HuH-7.5 (cell line): ENCODE data around the gene TMEM205.
A peak's percentile ranks its signal among the peaks of the same experiment; 100 is the strongest.
"Not testable (repeated sequence)": the region's sequence is repeated elsewhere in the genome, so short reads cannot be mapped to it uniquely, and the experiment has no call there.

ENCODE experiments used
- DNase-seq: peaks from one replicate; pipeline ENCODE4 v3.0.0; 2011; ENCODE audit warnings: low spot score

Gene TMEM205

DNA sequence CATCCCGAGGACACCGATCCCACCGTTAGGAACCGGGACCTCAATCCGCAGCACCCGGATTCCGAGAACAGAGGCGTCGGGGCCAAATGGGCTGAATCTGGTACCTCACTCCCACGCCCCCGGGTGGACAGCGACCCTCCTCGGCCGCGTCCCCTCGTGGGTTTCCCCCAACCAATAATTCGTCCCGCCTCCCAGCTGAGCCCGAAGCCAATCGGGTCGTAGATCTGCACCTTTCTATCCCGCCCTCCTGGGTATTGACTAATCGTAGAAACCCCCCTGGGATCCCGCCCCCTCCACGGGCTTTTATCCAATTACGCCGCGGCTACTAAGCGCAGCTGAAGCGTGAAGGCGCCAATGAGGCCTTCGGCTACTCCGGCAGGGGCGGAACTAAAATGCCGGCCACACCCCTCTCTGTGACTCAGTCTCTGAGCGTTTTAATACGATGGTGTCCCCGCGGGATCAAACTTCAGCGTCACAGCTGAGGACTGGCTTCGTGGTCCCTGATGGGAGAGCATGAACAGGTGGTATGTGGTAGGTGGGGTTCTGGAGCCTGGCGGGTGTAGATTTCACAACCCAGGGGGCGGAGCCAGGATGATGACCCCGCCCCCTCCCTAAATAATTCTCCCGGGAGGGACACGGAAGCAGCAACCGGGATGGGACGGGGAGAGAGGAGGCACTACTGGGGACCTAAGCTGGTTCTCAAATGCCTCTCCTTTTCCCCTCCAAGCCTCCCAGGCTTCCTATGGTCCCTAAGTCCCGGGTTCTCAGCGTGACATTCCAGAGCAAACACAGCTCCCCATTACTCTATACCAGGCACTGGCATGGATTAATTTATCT, at the start of gene TMEM205, which contains the start of gene CCDC159:
TSS of gene TMEM205 (minus strand) at position 165 of the 837 bp plus-strand sequence. CDS start 649 bp downstream, outside the sequence.
TSS of gene CCDC159 (plus strand) at position 416 of the 837 bp plus-strand sequence. CDS start at position 504, 88 bp downstream.
- peak; percentile 97 for DNase-seq

DNA sequence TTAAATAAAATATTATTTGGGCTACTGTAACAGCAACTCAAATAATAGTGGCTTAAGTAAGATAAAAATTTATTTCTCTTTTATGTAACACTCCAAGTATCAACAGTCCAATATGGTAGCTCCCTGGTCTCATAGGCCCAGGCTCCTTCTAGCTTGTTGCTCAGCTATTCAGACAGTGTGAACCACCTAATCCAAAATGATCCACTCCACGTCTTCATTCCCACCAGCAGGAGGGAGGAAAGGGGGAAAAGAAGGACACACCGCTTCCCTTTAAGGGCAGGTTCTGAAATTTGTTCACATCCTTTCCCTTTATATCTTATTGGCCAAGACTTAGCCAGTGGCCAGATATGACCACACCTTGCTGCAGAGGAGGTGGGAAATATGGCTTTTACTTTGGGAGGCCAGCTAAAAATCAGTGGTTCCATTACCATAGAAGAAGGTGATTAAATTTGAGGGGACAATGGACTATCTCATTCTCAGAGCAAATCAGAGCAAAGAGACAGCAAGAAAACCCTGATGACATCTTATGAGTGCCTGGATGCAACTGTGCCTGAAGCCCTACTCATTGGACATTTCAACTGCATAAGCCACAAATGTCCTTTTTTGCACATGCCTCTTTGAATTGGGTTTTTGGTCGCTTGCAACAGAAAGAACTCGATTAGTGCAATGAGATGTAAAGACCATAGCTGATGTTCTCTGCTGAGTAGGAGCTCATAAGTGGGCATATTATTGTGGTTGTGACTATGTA, 45.0 kb upstream of the TMEM205 start:
- DNase-seq, result no peak

DNA sequence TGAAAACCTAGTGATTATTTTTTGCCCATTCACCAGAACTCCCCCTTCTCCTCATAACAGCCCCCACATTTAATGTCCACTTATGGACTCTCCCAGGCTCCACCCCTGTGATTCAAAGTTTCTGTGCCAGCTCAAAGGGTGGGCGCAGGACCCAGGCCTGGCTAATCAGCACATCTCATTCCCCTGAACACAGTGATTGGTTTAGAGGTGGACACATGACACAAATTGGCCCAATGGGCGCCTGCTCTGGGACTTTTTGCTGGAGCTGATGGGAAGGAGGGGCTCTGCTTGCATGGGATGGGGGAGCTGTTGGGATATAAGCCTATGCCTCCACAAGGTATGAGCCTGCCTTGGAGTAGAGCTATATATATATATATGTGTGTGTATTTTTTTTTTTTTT, 44.3 kb upstream of the TMEM205 start:
- DNase-seq, result no peak

DNA sequence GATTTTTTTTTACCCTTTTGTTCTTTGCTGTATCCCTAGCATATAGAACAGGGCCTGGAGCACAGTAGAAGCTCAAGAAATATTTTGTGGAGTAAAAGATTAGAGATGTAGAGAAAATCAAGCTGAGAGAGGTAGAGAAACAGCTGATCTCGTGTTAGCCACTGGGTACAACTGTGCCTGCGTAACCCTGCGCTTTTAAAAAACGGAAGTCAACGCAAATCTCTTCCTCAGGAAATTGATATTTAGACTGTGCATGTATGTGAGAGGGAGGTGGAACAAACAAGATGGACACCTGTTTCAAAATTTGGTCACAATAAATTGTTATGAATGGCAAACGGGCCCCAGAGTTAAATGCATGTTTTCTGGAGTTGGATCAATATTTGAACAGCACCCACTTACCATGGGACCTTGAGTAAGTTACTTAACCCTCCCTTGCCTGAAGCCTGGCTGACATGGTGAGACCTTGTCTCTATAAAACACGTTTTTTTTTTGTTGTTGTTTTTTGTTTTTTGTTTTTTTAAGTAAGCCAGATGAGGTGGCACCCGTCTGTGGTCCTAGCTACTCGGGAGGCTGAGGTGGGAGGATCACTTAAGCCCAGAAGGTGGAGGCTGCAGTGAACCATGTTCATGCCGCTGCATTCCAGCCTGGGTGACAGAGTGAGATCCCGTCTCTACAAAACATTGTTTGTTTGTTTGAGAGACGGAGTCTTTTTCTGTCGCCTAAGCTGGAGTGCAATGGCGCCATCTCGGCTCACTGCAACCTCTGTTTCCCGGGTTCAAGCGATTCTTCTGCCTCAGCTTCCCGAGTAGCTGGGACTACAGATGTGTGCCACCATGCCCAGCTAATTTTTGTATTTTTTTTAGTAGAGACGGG, 41.3 kb upstream of the TMEM205 start:
- no peak for DNase-seq

DNA sequence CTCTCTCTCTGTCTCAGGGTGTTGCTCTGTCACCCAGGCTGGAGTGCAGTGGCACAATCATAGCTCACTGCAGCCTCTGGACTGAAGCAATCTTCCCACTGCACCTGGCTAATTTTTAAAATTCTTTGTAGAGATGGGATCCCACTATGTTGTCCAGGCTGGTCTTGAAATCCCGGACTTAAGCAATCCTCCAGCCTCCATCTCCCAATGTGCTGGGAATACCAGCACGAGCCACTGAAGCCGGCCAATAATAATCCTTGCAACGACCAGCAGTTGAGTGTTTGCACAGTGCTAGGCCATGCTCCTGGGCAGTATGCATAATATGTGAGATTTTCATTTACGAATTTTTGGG, 38.7 kb upstream of the TMEM205 start:
- DNase-seq, result no peak

DNA sequence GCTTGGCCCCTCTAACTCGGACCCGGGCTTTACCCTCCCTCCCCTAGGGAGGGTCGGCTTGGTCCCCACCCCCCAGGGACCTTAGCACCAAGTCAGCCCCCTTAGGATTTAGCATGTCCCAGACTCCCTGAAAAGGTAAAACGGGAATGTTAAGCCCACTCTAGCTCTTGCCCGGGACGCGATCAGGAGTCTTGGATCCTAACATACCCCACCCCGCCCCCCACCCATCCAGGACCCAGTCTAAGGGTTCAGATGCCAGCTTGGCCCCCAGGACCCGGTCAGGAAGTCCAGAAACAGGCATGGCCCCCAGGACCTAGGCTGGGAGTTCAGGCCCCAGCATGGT, 37.6 kb upstream of the TMEM205 start:
- no peak for DNase-seq

DNA sequence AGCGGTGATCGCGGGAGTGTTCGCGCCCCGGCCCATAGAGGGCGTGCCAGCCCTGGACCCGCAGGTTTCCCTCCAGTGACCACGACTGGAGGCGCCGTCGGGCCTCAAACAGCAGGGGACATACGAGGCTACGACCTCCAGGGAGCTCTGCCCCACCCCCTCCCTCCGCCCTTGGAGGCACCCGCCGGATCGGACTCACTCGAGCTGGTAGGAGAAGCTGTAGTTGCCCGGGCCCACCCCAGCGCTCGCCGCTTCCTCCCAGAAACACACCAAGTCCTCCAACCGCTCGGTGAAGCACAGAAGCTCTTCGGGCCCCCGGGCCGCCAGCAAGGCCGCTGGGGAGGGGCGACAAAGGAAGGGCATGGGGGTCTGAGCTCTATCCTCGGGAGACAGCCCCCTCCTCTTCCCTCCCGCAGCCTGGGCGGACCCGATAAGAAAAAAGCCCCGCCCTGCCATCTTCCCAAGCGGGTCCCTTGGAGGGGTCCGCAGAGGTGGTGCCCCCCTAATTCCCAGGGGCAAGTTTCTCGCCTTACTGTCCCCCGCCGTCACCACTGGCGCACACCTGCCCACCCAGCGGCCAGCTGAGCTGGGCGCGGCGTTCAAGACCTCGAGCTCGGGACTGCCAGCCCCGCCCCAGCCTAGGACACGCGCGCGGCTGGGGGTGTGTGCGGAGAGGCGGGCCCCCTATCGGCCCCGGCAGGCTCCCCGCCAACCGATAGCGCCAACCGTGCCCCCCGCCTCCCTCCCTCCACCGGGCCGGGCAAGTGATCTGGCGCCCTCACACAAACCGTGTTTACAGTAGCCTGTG, 37.0 kb upstream of the TMEM205 start:
- DNase-seq, result peak; percentile 73

DNA sequence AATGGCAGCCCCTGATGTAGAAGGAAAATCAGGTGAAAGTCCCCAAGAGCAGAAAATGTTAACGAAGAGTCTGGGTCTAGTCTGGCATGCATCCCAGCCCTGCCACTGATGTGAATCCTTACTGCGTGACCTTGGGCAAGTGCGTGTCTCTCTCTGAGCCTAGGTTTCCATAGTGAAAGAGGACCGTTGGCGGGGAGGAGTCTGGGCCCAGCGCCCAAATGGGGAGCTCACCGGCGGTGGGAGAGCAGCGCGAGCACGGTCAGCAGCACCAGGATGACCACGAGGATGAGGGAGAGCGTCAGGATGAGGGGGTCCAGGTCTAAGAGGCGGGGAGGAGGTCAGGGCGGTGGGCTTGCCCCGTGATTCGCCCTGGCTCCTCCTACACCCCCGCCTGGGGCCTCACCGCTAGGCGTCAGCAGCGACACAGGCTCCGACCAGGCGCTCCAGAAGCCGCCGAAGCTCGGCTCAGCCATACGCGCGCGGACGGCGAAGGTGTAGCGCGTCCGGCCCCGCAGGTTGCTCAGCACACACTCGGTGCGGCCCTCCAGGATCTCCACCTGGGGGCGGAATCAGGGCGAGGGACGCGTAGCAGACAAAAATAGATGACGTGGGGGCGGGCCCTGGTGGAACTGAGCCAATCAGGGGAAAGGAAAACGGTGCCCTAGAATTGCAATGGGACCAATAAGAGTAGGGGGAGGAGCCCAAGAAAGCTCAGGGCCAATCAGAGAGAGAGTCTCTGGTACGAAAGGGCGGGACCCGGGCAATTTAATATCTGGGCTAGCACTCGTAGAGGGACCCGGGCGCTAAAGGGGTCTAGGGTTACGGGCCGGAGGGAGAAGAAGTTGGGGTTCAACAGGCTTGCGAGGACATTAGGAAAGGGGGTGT, 34.8 kb upstream of the TMEM205 start:
- peak; percentile 99 for DNase-seq

DNA sequence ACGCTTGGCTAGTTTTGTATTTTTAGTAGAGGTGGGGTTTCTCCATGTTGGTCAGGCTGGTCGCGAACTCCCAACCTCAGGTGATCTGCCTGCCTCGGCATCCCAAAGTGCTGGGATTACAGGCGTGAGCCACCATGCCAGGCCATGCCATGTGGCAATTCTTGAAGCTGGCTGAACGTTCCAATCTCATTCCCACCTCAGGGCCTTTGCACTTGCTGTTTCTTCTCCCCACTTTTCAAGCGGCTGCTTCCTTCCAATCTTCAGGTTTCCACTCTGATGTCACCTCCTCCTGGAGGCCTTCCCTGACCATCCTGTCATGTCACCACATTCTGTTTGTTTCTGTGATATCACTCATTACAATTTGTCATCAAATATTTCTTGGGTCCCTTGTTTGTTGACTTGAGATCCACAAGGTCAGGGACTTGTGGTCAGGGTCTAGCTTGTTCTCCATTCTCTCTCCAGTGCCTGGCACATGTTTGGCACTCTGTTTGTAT, 33.8 kb upstream of the TMEM205 start:
- DNase-seq, result no peak

DNA sequence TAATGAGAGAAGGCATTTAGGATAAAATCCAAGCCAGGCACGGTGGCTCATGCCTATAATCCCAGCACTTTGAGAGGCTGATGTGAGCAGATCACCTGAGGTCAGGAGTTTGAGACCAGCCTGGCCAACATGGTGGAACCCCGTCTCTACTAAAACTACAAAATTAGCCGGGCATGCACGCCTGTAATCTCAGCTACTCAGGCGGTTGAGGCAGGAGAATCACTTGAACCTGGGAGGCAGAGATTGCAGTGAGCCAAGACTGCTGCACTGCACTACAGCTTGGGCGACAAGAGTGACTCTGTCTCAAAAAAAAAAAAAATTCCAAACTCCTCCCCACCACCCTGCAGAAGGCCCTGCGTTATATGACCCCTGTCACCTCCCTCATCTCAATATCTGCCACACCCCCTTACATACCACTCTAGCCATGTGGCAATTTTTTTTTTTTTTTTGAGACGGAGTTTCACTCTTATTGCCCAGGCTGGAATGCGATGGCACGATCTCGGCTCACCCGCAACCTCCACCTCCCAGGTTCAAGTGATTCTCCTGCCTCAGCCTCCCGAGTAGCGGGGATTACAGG, 33.3 kb upstream of the TMEM205 start:
- not testable (repeated sequence) for DNase-seq

DNA sequence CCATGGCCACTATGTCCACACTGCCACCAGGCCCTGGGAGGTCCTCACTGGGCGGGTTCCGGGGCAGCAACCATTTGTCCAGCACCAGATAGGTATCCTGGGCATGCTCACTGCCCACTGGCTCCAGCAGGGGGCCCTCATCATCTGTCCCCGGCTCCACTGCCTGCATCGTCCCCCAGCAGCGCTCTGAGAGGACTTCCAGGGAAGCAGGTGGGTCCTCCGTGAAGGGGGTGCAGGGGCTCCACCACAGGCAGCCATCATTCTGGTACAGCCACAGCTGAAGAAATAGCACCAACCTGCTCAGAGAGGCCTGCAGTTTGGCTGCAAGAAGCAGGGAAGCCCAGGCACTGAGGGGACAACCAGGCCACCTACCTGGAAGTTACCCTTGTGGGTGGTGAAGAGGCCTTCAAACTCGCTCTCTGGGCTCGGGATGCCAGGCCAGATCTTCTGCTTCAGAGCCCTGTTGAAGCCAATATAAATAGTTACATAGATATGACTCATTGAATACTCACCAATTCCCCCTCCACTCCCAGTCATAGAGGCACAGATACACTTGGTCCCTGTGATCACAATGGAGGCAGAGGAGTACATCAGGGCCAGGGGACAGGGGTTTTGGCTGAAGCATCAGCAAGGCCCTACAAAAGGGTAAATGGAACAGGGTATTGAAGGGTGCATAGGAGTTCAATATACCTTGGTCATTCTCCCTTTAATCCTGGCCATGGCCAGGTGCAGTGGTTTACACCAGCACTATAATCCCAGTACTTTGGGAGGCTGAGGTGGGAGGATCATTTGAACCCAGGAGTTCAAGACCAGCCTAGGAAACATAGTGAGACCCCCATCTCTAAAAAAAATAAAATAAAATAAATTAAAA, 32.5 kb upstream of the TMEM205 start:
- peak; percentile 79 for DNase-seq

DNA sequence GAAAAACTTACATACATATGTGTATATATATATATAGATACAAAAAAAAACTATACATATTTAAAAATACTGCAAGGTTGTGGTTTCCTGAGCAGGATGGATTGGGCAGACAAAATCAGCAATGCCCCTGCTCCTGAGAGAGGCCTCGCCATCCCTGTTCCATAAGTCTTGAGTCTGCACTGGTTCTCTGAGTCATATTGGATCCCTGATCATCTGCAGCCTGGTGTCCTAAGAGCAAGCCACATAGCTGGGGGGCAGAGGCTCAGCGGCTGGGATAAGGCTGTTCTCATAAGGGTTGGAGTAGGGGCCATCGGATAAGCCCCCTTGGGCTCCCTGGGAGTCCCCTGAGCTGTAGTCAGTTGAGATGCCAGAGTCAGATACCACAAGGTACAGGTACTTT, 31.7 kb upstream of the TMEM205 start:
- DNase-seq, result no peak

DNA sequence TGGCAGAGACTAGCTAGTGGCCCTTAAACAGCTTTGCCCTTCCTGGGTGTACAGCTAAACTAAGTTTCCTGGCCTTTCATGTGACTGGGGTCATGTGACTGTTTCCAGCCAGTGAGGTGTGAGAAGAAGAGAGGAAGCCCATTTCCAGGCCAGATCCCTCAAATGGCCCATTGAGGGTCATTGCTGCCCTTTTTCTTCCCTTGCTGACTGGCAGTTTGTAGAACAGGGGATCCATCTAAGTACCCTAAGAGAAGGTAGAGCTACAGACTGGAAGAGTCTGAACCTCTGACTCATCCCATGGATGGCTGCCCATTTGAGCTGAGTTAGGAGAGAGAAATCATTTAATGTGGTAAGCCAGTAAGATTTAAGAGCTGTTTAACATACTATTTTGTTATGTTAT, 31.2 kb upstream of the TMEM205 start:
- no peak for DNase-seq

DNA sequence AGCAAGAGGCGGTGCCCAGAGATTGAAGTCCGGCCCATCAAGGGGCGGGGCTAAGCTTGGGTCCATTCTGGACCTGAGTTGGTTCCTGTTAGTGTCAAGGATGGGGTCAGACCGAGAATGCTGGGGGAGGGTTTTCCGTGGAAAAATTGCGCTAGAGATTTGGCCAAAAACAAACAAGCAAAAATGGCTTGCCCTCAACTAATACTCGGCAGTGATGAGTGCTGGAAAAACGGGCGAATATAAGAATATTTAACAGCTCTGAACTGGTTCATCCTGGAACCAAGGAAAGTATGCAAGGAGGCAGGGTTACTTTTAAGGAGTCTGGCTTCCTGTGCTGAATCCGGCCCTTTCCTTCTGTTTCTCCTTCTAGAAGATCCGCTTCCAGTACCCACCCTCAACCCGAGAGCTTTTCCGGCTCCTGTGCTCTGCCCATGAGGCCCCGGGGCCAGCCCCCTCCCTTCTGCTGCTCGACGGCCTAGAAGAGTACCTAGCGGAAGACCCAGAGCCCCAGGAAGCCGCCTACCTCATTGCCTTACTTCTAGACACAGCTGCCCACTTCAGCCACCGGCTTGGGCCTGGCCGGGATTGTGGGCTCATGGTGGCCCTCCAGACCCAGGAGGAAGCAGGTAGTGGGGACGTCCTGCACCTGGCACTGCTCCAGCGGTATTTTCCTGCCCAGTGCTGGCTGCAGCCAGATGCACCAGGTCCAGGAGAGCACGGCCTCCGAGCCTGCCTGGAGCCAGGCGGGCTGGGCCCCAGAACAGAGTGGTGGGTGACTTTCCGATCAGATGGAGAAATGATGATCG, 29.3 kb upstream of the TMEM205 start:
- DNase-seq, result no peak

DNA sequence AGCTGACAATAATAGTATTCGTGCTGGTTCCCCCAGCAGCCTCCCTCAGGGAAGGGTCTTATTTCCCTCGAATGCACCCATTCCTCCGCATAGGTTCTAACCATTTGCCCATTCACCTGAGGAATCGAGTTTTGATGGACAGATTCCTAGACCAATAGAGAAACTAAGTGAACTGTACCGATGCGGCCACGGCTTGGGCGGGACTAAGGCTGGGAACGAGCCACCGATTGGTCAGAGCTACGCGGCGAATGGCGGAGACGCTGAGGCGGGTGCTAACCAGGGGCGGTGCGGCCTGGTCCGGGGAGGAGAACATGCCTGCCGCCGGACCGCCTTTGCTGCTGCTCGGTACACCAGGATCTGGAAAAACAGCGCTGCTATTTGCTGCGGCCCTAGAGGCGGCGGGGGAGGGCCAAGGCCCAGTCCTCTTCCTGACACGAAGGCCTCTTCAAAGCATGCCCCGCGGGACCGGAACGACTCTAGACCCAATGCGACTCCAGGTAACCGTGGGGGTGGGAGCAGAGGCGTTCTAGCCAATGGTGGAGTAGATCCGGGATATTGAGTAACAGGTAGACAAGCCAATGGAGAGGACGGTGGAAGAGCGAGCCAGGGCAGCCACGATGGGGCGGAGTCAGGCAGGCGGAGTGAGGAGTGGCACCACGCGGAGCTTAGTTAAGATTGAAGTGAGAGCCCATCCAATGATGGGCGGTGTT, 28.5 kb upstream of the TMEM205 start, which contains the start of gene SWSAP1:
TSS of gene SWSAP1 (plus strand) at position 234 of the 710 bp plus-strand sequence. CDS start at position 249, 15 bp downstream.
- DNase-seq, result peak; percentile 100

DNA sequence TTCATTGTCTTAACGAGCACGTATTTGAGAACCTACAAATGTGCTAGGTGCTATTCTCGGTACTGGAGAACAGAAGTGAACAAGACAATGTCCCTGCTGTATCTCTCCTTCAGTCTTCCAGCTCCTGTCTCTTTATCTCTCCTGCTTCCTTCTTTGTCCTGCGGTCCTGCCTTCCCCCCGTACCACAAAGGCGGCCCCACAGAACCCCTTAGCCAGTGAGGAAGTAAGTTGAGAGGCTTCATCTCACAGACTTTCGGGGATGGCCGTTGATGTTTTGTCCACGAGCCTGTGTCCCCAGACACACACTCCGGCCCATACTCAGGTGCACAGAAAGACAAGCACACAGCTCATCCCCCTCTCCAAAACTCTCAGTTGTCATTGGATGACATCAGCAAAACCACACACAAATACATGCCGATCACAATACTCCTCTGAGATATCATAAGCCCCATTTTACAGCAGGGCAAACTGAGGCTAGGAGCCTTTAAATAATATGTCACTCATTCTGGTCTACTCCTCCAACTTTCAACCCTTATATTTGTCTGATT, 27.9 kb upstream of the TMEM205 start:
- DNase-seq, result no peak
